ENCODE results near the gene NPDC1.

The NPDC1 gene

DNA sequence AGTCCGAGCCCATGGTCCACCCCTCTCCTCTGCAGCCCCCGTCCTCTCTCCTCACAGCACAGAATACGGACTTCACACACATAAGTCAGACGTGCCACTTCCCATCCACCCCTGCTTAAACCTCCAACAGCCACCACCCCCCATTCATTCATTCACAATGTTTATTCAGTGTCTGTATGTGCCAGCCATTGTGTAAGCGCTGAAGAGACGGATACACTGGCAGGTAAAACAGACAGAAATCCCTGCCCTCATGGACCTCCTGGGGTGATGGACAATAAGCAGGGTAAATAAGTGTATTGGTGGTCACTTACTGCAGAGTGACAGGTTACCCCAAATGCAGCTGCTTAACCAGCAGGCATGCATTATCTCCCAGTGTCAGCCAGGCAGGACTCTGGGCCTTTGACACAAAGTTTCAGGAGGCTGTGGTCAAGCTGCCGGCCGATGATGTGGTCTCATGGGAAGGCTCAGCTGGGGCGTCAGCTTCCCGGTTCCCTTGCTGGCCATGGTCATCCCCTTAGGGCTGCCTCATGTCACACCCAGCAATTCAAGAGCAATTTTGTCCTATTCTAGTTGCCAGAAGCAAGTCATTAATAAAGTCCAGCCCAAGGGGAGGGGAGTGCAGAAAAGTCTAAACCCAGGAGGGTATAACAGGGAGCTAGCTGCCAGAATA, 55.6 kb downstream of the NPDC1 start:
- no peak for DNase-seq

Measured in eye (tissue), 1 donor.